Measurements from ENCODE around the gene ATMIN.

- TF ChIP-seq POLR2A (IDR thresholded peaks at IDR 0.05): no peak
- TF ChIP-seq, protein P1, sequence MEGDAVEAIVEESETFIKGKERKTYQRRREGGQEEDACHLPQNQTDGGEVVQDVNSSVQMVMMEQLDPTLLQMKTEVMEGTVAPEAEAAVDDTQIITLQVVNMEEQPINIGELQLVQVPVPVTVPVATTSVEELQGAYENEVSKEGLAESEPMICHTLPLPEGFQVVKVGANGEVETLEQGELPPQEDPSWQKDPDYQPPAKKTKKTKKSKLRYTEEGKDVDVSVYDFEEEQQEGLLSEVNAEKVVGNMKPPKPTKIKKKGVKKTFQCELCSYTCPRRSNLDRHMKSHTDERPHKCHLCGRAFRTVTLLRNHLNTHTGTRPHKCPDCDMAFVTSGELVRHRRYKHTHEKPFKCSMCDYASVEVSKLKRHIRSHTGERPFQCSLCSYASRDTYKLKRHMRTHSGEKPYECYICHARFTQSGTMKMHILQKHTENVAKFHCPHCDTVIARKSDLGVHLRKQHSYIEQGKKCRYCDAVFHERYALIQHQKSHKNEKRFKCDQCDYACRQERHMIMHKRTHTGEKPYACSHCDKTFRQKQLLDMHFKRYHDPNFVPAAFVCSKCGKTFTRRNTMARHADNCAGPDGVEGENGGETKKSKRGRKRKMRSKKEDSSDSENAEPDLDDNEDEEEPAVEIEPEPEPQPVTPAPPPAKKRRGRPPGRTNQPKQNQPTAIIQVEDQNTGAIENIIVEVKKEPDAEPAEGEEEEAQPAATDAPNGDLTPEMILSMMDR (IDR thresholded peaks at IDR 0.05): no peak
Observed at GRCh38 chr16:81003610-81004460, 31.8 kb upstream of the ATMIN start.
